ENCODE data around the gene AMOTL1.

Gene AMOTL1

GRCh38 chr11:94793002-94793401 lies 24.8 kb downstream of the AMOTL1 start:
- peak; percentile 60 for DNase-seq

GRCh38 chr11:94793822-94794221 lies 25.7 kb downstream of the AMOTL1 start:
- peak; percentile 63 for DNase-seq

DNA sequence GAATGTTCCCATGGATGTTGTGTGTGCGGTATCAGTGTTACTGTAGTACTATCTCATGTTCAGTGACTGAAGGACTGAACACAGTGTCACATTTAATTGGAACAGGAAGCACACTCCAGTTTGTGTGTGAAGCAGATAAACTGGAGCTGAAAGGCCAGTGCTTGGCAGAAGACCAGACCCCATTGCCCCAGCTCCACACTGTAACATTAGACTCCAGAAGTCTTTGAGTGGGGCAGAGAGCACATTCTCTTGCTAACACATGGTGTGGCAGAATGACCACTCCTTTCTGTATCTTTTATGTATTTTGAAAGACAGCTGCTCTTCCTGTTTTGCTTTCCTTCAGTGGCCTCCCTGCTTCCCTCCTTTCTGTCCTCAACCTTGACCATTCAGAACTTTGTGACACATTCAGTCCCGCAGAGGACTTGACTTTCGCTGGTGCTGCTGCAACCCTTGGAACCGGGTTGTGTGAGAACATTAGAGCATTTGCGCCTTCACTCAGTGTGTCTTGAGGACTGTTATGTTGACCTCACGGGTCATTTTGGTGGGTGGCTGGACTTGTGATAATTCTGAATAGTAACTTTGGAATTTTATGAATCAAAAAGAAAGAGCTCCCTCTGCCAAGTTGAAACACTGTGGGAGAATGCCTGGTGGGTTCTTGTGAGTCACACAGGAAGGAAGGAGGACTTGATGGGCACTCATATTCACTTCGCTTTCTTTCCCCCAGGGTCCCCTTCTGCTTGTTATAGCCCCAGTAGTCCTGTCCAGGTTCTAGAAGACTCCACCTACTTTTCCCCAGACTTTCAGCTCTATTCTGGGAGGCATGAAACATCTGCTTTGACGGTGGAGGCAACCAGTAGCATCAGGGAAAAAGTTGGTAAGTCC lies 26.4 kb downstream of the AMOTL1 start:
- peak; percentile 98 for DNase-seq

DNA sequence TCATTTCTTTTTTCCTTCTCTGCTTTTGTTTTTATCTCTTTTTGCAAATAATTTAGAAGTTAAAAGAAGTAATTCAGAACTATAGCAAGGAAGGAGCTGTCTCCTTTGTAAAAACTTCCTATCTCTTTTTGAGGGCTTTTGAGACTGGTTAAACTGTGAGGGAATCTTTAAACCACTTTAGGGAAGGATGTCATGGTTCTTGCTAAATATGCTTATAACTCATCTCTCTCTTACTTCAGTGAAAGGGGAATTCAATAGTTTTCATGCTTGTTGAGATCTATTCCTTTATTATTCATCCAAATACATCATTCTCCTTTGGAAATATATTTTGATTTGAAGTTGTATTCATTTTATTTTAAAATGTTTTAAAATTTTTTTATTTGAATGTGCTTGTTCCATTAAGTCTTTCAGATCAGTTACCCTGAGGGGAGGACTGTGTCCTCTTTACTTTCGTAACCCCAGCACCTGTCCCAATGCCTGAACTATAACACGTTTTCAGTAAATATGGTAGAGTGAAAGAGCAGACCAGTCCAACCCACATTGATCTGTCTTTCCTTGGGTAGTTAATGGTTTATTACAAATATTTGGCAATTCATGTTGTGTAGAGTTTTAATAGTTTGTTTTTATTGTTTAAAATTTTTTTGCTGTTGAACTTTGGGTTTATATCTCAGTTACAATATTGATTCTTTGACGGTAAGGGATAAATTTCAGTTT lies 27.5 kb downstream of the AMOTL1 start:
- DNase-seq = no peak

- DNase-seq = no peak
These were observed 28.0 kb downstream of the AMOTL1 start for GRCh38 chr11:94796190-94796580.

GRCh38 chr11:94796863-94797262 lies 28.7 kb downstream of the AMOTL1 start:
- DNase-seq = peak; percentile 39

DNA sequence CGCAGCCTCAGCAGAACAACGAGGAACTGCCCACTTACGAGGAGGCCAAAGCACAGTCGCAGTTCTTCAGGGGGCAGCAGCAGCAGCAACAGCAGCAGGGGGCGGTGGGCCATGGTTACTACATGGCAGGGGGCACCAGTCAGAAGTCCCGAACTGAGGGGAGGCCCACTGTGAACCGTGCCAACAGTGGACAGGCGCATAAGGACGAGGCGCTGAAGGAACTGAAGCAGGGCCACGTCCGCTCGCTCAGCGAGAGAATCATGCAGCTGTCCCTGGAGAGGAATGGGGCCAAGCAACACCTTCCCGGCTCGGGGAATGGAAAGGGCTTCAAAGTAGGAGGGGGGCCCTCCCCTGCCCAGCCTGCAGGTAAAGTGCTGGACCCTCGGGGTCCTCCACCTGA lies 31.6 kb downstream of the AMOTL1 start:
- no peak for DNase-seq

GRCh38 chr11:94800414-94800813 lies 32.3 kb downstream of the AMOTL1 start:
- DNase-seq = no peak

GRCh38 chr11:94801866-94802460 lies 33.8 kb downstream of the AMOTL1 start:
- DNase-seq = no peak

GRCh38 chr11:94802501-94802900 lies 34.3 kb downstream of the AMOTL1 start:
- no peak for DNase-seq

- DNase-seq = peak; percentile 58
These were observed 35.3 kb downstream of the AMOTL1 start for GRCh38 chr11:94803491-94803890.

DNA sequence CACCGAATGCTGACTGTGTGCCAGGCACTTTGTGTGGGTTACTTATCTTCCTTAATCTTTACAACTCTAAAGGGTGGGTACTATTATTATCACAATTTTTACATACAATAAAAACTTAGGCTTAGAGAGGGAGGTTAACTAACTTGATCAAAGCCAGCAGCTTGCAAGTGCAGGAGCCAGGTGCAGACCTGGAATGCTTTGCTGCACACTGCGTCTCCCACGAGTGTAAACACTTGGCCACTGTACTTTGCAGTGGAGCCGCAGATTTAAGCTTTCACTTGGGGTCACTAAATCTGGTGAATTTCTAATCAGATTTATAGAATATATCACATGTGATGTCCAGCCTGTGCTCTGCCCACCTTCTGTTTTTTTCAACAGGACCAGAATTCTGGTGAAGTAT lies 36.7 kb downstream of the AMOTL1 start:
- DNase-seq = no peak

DNA sequence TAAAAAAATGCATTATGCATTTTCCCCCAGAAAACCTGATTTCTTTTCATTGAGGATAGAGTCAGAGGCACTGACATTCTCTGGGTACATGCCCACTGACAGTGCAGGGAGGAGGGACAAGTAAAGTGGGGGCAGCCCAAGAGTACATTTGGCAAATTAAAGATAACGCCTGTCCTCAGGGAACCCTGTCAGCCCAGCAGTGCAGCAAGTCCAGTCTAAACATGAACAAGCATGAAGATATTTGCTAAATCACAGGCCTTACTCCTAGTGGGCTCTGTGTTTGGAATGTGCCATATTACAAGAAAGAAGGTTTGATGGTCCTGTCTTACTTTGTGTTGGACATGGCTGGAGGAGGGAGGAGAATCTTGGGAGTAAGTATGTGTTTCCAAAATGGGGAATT lies 37.9 kb downstream of the AMOTL1 start:
- peak; percentile 62 for DNase-seq

DNA sequence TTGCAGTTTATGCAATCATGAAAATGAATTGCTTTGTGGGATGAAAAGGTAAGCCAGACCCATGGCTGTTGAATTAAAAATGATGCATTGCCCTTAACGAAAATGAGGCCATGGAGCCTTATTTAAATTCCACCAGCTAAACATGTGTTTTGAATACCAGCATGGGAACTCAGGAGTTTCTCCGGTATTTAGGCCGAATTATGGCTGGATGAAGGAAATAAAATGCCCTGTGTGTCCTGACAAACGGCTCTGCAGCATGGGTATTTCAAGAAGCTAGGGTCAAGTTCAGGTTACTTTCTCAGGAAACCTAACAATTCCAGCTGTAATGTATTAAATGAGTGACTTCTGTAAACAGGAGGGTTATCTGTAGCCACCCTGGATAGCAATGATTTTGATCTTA lies 38.3 kb downstream of the AMOTL1 start:
- peak; percentile 30 for DNase-seq

GRCh38 chr11:94809251-94809650 lies 41.1 kb downstream of the AMOTL1 start:
- DNase-seq = peak; percentile 84

DNA sequence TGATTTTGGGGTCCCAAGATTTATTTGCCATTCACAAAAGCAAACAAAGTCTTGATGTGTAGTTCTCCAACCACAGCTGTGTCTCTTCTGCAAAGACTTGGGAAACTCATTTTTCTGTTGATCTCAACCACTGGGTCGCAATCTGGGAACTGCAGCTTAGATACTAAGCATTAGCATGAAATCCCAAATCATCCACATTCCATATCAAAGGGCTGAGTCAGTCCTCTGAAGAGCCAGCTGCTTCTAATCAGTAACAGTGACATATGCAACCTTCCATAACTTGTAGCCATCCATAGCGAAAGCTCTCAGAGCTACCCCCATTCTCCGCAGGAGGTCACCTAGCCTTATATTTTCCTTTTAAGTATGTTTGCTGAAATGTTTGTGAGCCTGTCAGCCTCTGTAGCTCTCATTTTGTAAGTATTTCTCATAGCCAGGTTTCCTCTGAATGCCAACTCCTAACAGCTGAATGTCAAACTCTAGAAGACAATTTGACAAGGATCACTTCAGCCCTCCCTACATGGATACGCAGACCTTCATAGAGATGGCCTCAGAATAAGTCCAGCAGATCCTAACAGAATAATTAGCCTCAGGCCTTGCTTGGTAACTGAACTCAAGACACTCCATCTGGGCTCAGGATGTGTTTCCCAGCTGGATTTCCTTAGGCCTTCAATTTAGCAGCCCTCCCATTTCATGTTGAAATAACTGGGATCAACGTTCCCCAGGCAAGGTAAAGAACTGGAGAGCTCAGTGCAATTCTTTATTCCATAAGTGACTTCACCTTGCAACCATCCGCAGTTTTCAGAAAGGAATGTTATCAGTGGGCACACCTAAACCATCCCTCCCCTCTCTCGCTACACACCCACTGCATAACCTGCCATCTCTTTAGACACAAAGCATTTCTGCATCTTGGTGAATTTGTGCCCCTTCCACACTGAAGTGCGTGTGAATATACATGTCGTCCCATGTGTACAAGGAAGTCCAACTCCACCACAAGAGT lies 44.9 kb downstream of the AMOTL1 start:
- DNase-seq = peak; percentile 43

- no peak for DNase-seq
These were observed 46.3 kb downstream of the AMOTL1 start for GRCh38 chr11:94814272-94814976.

GRCh38 chr11:94815705-94816344 lies 47.7 kb downstream of the AMOTL1 start:
- DNase-seq = peak; percentile 43

DNA sequence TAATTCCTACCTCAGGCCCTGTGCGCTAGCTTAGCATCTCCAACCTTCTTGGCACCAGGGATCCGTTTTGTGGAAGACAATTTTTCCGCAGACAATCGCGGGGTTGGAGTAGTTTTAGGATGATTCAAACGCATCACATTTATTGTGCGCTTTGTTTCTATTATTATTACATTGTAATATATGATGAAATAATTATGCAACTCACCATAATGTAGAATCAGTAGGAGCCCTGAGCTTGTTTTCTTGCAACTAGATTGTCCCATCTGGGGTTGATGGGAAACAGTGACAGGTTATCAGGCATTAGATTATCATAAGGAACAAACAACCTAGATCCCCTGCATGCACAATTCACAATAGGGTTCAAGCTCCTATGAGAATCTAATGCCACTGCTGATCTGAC lies 52.3 kb downstream of the AMOTL1 start:
- DNase-seq = no peak

GRCh38 chr11:94821439-94821838 lies 53.3 kb downstream of the AMOTL1 start:
- DNase-seq = no peak

- no peak for DNase-seq
These were observed 53.9 kb downstream of the AMOTL1 start for GRCh38 chr11:94822080-94822479.

Data from fibroblast of skin of back (primary cell).